B cell (primary cell): ENCODE measurements around the gene ZNF366.

Source experiments
- EZH2 ChIP-seq: IDR thresholded peaks from 2 replicates; pipeline ENCODE4 v1.6.1; 2012; ENCODE audit warnings: borderline replicate concordance, low read depth, mild to moderate bottlenecking, moderate library complexity, low read length; ENCODE audit not compliant: insufficient read depth, poor library complexity, severe bottlenecking
- TF ChIP-seq, protein P1 (sequence below): fragments of 200-600 bp; IDR thresholded peaks from one replicate; pipeline ENCODE4 v1.8.0; 2022; ENCODE audit warnings: antibody characterized with exemption, mild to moderate bottlenecking

DNA sequence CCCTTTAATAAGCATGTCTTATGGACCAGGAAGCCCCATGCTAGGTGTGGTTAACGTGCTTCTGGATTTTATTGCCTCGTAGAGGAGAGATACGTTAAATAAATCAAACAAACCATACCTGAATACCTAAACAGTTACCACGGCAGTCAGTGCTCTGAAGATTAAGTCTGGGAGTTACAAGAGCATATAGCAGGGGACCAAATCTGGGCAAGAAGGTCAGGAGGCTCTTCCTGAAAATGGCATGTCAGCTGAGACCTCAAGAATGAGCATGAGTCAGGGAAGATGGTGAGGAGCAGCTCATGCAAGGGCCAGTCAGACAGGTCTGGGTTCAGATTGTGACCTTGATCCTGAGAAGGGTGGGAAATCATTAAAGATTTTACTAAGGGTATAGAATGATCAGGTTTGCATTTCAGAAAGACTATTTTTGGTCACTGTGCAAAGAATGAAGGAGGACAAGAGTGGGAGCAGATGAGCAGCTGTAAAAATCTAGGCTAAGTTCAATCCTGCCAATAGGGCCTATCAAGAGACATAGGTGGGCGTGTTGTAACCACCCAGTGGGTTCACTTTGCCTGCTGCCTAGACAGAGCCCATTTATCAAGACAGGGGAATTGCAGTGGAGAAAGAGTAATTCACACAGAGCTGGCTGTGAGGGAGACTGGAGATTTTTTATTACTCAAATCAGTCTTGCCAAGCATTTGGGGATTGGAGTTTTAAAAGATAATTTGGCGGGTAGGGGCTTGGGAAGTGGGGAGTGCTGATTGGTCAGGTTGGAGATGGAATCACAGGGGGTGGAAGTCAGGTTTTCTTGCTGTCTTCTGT lies 4.8 kb upstream of the ZNF366 start:
- TF ChIP-seq, protein P1, sequence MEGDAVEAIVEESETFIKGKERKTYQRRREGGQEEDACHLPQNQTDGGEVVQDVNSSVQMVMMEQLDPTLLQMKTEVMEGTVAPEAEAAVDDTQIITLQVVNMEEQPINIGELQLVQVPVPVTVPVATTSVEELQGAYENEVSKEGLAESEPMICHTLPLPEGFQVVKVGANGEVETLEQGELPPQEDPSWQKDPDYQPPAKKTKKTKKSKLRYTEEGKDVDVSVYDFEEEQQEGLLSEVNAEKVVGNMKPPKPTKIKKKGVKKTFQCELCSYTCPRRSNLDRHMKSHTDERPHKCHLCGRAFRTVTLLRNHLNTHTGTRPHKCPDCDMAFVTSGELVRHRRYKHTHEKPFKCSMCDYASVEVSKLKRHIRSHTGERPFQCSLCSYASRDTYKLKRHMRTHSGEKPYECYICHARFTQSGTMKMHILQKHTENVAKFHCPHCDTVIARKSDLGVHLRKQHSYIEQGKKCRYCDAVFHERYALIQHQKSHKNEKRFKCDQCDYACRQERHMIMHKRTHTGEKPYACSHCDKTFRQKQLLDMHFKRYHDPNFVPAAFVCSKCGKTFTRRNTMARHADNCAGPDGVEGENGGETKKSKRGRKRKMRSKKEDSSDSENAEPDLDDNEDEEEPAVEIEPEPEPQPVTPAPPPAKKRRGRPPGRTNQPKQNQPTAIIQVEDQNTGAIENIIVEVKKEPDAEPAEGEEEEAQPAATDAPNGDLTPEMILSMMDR = no peak
- TF ChIP-seq EZH2 = no peak
